Thyroid gland (tissue), 4 donors: ENCODE results near the gene FLAD1. TPM values are rescaled to one million over a fixed set of nuclear protein-coding genes. Genes with fewer than 3 reads are reported as not detected.

Source experiments
- DNase-seq, 2 donors: peaks; one replicate each; pipeline ENCODE4 v3.0.0-alpha.2; 2019
- H3K27ac ChIP-seq, 3 donors: fragments of 200-600 bp; sonication (generic); 1 replicate in 2 of 3; 2 replicates in 1 of 3; pipeline ENCODE4 v1.5.1; 2016 to 2019; ENCODE audit warnings: mild to moderate bottlenecking in 1 of 3, moderate library complexity in 1 of 3
- H3K27me3 ChIP-seq: fragments of 200-600 bp; sonication (generic); one replicate; pipeline ENCODE4 v1.5.1; 2019
- H3K36me3 ChIP-seq, 2 donors: fragments of 200-600 bp; sonication (generic); one replicate each; pipeline ENCODE4 v1.5.1; 2016 to 2019
- H3K4me1 ChIP-seq, 2 donors: fragments of 200-600 bp; sonication (generic); one replicate each; pipeline ENCODE4 v1.5.1; 2017 to 2019
- H3K4me3 ChIP-seq, 3 donors: fragments of 200-600 bp; sonication (generic); replicated peaks in 1 of 3; 1 replicate in 2 of 3; 2 replicates in 1 of 3; pipeline ENCODE4 v1.5.1; 2016; ENCODE audit warnings: mild to moderate bottlenecking in 1 of 3
- H3K9me3 ChIP-seq: fragments of 200-600 bp; sonication (generic); one replicate; pipeline ENCODE4 v1.5.1; 2017
- POLR2A ChIP-seq, 2 donors: fragments of 450-650 bp; IDR thresholded peaks; one replicate each; pipeline ENCODE4 v1.6.1; 2017; ENCODE audit warnings: antibody characterized with exemption in 2 of 2, mild to moderate bottlenecking in 2 of 2, moderate library complexity in 1 of 2
- WGBS, 2 donors: methylation state at CpG; one replicate each; pipeline ENCODE4 v1.1.5; 2017; 5-methylcytosine and 5-hydroxymethylcytosine counted together
- intact Hi-C: fragments of 100-400 bp; cut with DNase I; formaldehyde crosslinking; loops from one replicate; pipeline ENCODE4 v1.15.1; 2023
- total RNA-seq, 4 donors: library from RNA; depleted of rRNA; stranded (reverse); fragments of >200 nt; gene quantifications; one replicate each; pipeline ENCODE4 v1.2.3, GENCODE V29; 2016
- TF ChIP-seq, protein P1 (sequence below), 6 experiments: fragments of 200-600 bp in 3 of 6; fragments of 450-650 bp in 3 of 6; sonication (generic) in 3 of 6; IDR thresholded peaks; one replicate each; pipeline ENCODE4 v1.5.1; 2016 to 2019; ENCODE audit warnings: antibody characterized with exemption in 6 of 6, mild to moderate bottlenecking in 2 of 6, inconsistent platforms in 1 of 6, moderate library complexity in 1 of 6

FLAD1 gene
- total RNA-seq, 4 donors from 2014 or later: 24.1 to 39.3 (median 31.1) TPM

GRCh38 chr1:155033524-155033923, 50.4 kb downstream of the FLAD1 start, which contains the start of the genes DCST1 and DCST2:
TSS of gene DCST1 (plus strand) at chr1:155033824. CDS start at chr1:155034037, 213 bp downstream.
TSS of gene DCST2 (minus strand) at chr1:155033781. CDS start at chr1:155033701, 80 bp downstream.
- TF ChIP-seq, protein P1, sequence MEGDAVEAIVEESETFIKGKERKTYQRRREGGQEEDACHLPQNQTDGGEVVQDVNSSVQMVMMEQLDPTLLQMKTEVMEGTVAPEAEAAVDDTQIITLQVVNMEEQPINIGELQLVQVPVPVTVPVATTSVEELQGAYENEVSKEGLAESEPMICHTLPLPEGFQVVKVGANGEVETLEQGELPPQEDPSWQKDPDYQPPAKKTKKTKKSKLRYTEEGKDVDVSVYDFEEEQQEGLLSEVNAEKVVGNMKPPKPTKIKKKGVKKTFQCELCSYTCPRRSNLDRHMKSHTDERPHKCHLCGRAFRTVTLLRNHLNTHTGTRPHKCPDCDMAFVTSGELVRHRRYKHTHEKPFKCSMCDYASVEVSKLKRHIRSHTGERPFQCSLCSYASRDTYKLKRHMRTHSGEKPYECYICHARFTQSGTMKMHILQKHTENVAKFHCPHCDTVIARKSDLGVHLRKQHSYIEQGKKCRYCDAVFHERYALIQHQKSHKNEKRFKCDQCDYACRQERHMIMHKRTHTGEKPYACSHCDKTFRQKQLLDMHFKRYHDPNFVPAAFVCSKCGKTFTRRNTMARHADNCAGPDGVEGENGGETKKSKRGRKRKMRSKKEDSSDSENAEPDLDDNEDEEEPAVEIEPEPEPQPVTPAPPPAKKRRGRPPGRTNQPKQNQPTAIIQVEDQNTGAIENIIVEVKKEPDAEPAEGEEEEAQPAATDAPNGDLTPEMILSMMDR (IDR thresholded peaks at IDR 0.05): no peak
- no peak for TF ChIP-seq POLR2A (IDR thresholded peaks at IDR 0.05)
- H3K9me3 ChIP-seq: no peaks in the 10 kb centered on the region
- WGBS, 2 donors: 93 to 95% methylated on average over 8 to 9 of the region's 9 CpGs
- no peak within 1 kb of the TSS for H3K27ac ChIP-seq
- no peak for DNase-seq
- H3K4me3 ChIP-seq: no peak within 1 kb of the TSS
- no peaks in the 10 kb centered on the region for H3K27me3 ChIP-seq
- no peaks in the 10 kb centered on the region for H3K36me3 ChIP-seq
- peaks cover 0 to 9% of the 10 kb centered on the region in 2 donors for H3K4me1 ChIP-seq
- intact Hi-C loops: no loop called here

DNA sequence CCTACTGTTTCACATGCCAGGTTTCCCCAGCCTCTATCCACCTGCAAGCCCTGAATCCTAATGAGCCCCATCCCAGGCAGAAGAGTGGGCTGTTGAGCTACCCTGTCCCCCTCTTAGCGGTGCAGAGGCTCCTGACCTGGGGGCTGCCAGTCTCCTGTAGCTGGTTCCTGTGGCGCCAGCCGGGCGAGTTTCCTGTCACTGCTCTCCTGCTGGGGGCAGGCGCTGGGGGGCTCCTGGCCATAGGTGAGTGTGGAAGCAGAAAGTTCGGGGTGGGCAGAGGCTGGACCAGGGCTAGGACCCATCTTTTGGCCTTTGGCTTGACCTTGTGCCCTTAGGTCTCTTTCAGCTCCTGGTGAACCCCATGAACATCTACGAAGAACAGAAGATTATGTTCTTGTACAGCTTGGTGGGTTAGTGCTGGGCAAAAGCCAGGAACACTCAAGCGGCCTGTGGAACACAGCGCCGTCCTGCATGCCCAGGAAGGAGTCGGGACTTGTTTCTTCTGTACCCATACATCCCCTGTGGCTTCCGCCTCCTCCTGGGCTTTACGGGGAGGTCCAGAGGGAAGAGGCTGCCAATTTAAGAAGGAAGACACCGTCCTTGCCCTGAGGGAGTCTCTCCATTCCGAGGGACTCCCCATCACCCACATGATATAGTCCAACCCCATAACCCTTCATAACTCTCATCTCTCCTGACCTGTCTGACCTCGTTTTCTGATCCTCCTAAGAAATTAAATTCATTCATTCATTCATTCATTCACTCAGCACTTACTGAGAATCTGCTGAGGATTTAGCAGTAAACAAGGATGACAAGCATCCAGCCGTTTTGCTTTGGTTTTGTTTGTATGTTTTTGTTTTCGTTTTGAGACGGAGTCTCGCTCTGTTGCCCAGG, 51.4 kb downstream of the FLAD1 start:
- TF ChIP-seq, protein P1 (IDR thresholded peaks at IDR 0.05): no peak
- TF ChIP-seq POLR2A (IDR thresholded peaks at IDR 0.05): no peak
- Histone ChIP-seq H3K27ac (no peak overlapping the region), H3K4me3 (no peak overlapping the region), H3K36me3 (no peaks in the 10 kb centered on the region), H3K9me3 (no peaks in the 10 kb centered on the region), H3K4me1 (peaks cover 0 to 18% of the 10 kb centered on the region in 2 donors), H3K27me3 (no peaks in the 10 kb centered on the region)
- no peak for DNase-seq
- intact Hi-C loops: no loop called here
- 85 to 87% methylated on average over 15 to 17 of the region's 20 CpGs for WGBS, 2 donors

- H3K27ac ChIP-seq: no peak overlapping the region
- H3K4me1 ChIP-seq: peaks cover 0 to 18% of the 10 kb centered on the region in 2 donors
- TF ChIP-seq, protein P1 (IDR thresholded peaks at IDR 0.05): no peak
- TF ChIP-seq POLR2A (IDR thresholded peaks at IDR 0.05): no peak
- H3K27me3 ChIP-seq: no peaks in the 10 kb centered on the region
- 89 to 91% methylated on average over 2 of the region's 2 CpGs for WGBS, 2 donors
- DNase-seq: no peak
- no peaks in the 10 kb centered on the region for H3K9me3 ChIP-seq
- H3K4me3 ChIP-seq: no peak overlapping the region
- H3K36me3 ChIP-seq: no peaks in the 10 kb centered on the region
- intact Hi-C loops: no loop called here
Measured at GRCh38 chr1:155035936-155036335, 52.8 kb downstream of the FLAD1 start.

DNA sequence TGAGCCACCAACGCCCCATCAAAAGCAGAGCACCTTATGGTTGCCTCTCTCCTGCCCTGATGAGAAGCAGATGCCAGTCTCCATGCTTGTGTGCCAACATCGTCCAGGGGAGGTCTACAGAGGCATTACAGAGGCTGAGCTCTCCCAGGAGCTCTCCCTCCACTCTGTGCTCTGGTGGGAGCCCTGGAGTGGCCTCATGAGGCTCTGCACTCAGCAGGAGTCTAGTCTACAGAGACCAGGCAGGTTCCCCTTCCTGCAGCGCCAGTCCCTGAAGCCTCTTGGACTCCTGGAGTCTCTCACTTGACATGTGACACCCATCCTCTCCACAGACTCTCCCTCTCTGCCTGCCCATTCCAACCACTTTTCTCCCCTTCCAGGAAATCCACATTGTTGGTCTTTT, 53.9 kb downstream of the FLAD1 start:
- no peak for TF ChIP-seq POLR2A (IDR thresholded peaks at IDR 0.05)
- TF ChIP-seq, protein P1 (IDR thresholded peaks at IDR 0.05): no peak
- intact Hi-C loops: no loop called here
- Histone ChIP-seq H3K36me3 (no peaks in the 10 kb centered on the region), H3K27me3 (no peaks in the 10 kb centered on the region), H3K9me3 (no peaks in the 10 kb centered on the region), H3K4me3 (no peak overlapping the region), H3K4me1 (peaks cover 0 to 18% of the 10 kb centered on the region in 2 donors), H3K27ac (no peak overlapping the region)
- DNase-seq: no peak
- WGBS, 2 donors: 86 to 90% methylated on average over 2 to 3 of the region's 3 CpGs

DNA sequence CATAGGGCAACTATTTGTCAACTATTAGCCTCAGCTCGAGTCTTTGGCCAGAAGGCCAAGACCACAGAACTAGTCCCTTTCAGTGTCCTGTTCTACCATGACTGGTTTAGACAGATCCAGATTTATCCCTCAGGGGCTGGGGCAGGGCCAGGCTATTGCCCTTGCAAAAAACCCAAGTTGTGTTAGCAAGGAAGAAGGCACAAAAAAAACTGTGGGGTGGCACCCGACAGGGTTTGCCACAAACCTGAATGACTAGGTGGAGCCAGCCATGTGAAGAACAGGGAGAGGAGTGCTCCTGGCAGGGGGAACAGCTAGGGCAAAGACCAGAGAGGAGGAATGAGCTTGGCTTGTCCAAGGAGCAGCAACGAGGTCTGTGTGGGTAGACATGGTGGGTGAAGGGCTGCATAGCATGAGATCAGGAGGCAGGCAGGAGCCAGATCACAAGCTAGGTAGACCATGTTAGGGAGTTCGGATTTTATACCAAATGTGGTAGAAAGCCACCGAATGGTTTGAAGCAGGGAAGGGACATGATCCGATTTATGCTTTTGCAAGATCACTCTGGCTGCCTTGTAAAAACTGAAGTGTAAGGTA, 54.8 kb downstream of the FLAD1 start:
- TF ChIP-seq, protein P1 (IDR thresholded peaks at IDR 0.05): no peak
- TF ChIP-seq POLR2A (IDR thresholded peaks at IDR 0.05): no peak
- H3K9me3 ChIP-seq: no peaks in the 10 kb centered on the region
- 73 to 84% methylated on average over 6 of the region's 6 CpGs for WGBS, 2 donors
- no peaks in the 10 kb centered on the region for H3K27me3 ChIP-seq
- no peaks in the 10 kb centered on the region for H3K36me3 ChIP-seq
- no peak overlapping the region for H3K27ac ChIP-seq
- peak; percentile 19 to 28 for DNase-seq
- intact Hi-C loops: no loop called here
- H3K4me1 ChIP-seq: peaks cover 0 to 18% of the 10 kb centered on the region in 2 donors
- H3K4me3 ChIP-seq: no peak overlapping the region
